Gastrocnemius medialis (tissue), 4 donors: ENCODE results near the gene AKNA.

Experiments
- CTCF ChIP-seq, 5 experiments: fragments of 450-650 bp in 3 of 5; fragments of 200-600 bp in 2 of 5; sonication (generic) in 2 of 5; IDR thresholded peaks in 4 of 5; conservative IDR thresholded peaks in 1 of 5; 1 replicate in 4 of 5; 2 replicates in 1 of 5; pipeline ENCODE4 v1.5.1; 2016 to 2019; ENCODE audit warnings: antibody characterized with exemption in 5 of 5, mild to moderate bottlenecking in 3 of 5, moderate library complexity in 3 of 5
- POLR2A ChIP-seq, 2 donors: fragments of 450-650 bp; IDR thresholded peaks; one replicate each; pipeline ENCODE4 v1.6.1; 2017; ENCODE audit warnings: antibody characterized with exemption in 2 of 2, mild to moderate bottlenecking in 2 of 2, moderate library complexity in 2 of 2

DNA sequence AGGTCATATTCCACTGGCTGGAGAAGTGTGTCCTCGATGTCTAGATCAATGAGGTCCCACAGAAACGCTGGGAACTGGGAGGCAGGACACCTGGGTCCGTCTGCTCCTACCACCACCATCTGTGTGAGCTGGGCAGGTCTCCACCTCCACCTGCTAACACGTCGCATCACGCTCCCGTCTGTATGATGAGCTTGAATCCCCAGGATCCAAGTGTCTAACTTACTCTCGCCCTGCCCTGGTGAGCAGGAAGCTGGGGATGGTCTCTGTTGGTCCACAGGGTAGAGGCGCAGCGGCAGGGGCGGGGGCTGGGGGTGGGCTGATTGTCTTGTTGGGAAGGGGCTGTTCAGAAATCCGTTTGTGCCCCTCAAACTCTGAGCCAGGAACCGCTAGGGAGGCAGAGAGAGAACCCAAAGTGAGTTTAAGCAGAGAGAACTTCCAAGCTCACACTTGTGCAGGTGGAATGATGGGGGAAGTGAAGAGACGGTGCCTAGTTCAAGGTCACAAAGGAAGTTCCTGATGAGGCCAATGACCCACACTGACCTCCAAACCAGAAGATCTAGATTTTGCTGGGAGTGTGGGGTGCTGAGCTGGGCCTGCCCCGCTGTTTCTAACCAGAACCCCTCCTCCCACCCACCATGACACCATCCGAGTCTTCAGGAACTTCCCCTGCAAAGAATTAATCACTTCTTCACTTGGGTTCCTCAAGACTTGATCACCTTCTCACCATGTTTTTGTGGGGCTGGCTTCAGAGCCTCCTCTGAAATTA, 37.0 kb downstream of the AKNA start:
- TF ChIP-seq CTCF (IDR thresholded peaks at IDR 0.05 in 4 of 5, conservative IDR thresholded peaks at IDR 0.05 in 1 of 5) (no peak), POLR2A (IDR thresholded peaks at IDR 0.05) (no peak)
